GM18520 (cell line): ENCODE results near the gene CDH4.
"Not testable (repeated sequence)": the region's sequence is repeated elsewhere in the genome, so short reads cannot be mapped to it uniquely, and the experiment has no call there.

Experiments
- ATAC-seq: cut with Tn5 transposase; IDR thresholded peaks from one replicate; pipeline ENCODE4 v1.9.1; 2021; ENCODE audit not compliant: unreplicated experiment

CDH4 gene

DNA sequence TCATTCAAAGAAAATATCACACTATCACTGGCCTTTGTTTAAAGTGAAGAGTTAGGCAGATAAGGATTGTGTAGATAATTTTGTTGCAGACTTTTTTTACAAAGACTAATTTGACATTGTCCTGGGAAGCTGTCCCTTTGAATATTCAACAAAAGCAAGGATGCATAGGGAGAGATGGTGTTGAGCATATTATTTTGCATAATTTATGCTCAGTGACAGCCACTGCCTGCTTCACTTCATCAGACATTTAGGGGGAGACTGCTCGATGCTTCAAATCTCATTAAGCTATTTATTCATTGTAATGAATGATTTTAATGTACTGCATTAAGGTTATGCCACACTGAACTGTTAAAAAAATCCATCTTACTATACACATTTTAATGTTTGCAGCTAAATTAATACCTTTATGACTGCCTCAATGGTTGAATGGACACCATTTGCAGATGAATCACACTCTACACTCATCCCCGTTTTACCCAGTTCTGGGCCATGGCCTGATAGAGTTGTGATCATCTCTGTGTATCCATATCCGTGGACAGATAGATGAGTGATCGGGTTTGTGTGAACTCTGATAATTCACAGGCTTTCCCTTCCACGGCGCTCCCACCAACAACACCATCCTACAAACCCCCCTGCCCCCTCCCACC lies 128.0 kb downstream of the CDH4 start:
- no peak for ATAC-seq

DNA sequence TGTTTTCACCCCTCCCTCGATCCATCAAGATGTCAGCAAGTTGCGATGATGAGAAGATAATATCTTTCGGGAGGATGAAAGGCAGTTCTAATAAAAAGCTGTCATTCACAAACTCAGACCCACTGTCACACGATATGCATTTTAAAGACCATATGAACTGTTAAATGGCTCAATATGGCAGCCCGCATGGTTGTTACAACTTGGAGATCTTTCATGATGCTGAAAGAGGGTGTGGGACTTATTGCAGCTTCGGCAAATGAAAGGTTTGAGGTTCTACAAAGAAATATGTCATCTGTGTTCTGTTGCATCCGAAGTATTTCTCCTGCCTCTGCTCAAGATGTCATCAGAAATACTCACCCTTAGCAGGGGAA lies 128.5 kb downstream of the CDH4 start:
- ATAC-seq: no peak

DNA sequence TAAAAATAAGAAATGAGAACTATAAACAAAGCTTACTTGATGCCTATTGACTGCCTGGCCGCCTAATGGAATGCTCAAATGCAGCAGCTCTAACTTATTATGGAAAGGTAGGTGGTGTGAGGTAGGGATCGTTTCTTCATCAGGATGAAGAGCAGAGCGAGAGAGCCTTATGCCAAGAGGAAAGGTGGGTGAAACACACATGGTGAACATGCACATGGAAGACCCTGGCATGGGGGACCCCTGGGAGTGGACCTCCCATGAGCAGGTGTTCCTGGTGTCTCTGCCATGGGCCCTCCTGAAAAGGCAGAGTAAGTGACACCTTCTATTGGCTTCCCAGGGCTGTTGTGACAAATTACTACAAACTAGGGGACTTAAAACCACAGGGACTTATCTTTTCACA lies 130.1 kb downstream of the CDH4 start:
- ATAC-seq: no peak

DNA sequence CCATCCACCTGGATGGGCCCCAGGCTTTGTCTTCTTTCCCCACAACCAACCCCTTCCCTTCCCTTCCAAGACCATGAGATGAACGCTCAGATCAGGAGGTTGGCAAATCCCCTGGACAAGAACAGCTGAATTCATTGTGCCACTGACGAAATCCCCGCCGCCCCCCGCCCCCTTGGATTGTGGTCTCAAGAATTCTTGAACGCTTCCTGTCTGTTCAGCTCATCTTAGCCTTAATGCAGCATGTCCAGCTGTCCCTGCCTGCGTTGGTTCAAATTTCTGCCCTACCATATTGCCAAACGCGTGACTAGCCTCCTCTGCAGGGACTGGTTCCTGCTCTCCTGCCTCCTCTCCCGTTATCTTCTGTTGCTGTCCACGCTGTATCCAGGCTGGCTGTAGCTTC lies 133.2 kb downstream of the CDH4 start:
- no peak for ATAC-seq

DNA sequence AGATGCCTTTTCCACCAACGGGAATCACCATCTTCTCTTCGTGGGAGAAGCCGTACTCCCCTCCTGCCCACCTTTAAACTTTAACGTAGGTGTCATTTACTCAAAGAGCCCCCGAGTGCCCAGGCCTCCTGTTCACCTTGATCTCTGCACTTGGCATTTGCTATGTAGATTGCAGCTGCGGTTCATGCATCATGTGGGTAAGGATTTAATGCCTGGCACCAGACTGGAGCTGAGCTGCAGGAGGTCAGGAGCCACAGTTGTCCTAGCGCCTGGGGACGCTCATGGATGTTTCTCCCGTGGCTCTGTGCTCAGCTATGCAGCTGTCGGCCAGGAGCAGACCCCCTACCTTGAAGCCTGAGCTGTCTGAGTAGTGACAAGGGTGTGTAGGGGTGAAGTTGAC lies 133.7 kb downstream of the CDH4 start:
- no peak for ATAC-seq

DNA sequence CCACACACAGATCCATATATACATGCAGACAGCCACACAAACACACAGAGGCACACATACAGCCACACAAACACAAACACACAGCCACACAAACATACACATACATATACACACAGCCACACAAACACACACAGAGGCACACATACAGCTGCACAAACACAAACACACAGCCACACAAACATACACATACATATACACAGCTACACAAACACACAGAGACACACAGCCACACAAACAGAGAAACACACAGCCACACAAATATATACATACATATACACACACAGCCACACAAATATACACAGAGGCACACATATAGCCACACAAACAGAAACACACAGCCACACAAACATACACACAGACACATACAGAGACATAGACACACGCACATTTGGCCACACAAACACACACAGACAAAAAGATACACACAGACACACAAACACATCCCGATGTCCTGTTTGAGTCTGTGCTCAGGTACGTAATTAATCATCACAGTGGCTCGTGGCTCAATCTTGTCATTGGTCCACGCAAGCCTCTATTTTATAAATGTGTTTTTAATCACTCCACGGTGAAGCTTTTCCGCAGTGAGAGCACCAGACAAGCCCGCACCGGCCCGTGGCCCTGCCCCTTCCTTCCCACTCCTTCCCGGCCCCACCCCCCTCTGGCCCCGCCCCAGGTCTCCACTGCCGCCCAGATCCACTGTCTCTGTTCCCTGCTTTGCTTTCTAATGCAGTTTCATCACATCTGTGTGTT lies 135.3 kb downstream of the CDH4 start:
- ATAC-seq: no peak

DNA sequence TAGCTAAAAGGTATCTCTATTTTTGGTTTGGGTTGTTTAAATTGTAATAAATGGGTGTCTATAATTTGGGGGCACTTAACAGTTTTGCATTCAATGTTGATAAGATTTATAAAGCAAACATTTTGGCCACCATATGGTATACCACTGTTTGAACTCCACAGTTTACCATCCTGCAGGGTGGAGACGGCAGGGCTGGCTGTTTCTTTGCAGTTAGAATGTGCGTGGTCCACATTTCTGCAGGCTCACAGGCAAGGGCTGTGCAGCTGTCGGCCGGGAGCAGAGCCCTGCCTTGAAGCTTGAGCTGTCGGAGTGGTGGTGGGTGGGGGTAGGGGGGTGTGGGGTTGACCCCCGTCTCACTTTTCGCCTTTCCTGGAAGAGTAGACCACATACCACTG lies 135.9 kb downstream of the CDH4 start:
- ATAC-seq: no peak

DNA sequence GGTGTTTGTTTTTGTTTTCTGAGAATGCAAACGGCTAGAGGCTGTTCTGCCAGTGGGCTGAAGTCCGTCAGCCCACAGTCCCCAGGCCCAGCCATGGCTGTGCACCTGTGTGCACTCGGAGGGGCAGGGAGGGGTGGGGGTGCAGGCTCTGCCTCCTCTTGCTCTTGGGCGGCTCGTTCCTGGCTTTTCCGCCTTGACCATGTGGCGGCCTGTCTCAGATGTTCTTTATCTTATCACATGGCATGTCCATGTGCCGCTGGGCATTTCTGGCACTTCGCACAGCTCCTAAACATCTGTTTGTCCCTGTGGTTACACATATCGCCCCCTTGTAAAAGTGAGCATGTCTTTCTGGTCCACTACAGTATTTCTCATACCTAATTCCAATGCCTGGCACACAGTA lies 137.0 kb downstream of the CDH4 start:
- ATAC-seq: no peak

DNA sequence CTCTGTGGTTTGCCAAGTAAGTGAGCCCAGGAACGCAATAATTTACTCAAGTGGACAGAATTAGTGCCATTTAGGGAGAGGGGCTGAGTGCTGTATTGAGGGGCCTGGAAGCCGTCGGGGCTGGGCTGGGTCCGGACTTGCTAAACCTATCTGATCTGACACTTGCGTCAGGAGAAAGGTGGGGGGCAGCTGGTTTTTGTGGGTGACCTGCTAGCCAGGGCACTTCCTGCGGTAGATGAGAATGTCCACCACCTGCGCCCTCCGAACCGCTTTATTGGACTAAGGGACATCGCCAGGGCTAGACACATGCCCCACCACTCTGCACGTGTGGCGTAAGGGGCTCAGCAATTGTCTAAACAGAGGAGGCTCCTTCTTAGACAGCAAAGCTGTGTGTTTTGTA lies 139.1 kb downstream of the CDH4 start:
- ATAC-seq: no peak

DNA sequence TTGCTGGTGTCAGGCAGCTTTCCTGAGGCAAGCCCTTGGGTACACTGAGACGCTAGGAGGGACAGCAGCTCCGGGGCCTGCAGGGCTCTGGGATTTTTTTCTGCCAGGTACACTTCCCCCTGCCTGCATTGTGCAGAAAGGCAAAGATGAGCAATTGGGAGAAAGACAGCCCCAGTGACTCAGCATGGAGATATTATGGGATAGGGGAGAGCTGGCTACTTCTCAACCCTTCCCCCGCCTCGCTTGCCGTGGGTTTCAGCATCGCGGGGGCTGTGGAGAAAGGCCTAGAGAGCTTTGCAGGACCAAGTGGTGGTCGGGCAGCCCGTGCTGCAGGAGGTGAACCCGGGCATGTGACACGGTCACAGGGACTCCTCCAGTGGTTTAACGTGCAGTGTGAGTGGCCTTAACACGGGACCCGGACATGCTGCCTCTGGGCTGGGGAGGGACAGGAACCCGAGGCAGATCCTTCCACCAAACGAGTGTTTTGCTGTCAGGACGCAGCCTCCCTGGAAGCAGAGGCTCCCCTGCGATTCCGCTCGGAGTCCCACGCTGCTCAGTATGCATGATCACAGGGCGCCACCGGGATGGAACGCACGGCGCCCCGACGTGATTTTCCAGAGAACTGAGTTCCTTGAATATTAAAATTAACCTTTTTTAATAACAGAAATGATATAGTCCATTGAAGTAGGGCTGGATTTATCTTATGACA lies 139.9 kb downstream of the CDH4 start:
- ATAC-seq: no peak

DNA sequence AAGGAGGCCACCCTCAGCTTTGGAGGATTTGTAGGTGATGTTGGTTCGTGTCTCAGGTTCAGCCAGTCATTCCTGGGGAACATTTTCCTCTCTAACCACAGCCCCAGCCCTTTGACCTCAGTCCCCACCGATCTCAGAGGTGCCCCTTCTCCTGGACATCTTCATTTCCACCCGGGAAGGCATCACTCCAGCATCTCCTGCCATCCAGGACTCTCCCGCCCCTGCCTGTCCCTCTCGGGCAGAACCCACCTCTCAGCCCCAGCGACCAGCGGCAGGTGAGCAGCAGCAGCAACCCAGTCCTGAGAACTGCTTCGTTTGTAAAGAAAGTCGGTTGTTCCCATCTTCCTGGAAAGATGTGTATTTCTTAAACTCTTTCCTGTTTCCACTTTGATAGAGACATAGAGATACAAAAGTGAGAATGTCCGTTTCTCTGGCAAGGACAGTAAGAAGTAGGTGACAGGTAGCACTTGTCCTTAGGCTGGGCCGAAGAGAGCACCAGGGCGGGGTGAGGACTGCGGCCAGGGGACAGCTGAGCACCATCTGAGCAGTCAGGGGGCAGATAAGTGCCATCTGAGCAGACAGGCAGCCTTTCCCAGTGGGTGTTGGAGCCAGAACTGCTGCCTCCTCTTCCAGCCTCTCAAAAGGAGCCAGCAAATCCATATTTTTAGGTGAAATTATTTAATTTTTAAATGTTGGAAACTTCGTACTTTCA lies 142.2 kb downstream of the CDH4 start:
- ATAC-seq: no peak

DNA sequence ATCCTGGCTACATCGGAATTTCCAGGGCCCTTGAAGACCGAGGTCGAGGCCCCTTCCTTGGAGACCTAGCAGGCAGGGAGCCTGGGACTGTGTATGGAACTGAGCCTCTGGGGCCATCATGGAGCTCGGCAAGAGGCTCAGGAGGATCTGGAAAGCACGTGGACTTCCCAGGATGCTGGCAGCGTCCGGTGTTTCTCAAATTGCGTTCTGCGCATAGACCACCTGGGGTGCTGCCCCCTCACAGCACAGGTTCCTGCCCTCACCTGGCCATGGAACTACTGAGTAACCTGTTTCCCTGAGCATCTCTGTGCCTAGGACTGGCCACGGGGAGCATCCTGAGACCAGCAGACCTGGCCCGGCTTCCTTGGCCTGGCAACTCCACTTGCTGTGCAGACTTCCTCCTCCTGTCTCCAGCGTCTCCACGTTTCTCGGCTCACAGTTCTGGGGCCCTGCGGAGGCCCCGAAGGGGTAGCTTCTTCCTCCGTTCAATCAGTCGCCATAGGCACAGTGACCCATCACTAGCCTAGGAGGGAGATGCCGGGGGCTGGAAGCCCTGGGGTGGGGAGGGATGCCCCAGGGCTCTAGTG lies 144.3 kb downstream of the CDH4 start:
- ATAC-seq: no peak

DNA sequence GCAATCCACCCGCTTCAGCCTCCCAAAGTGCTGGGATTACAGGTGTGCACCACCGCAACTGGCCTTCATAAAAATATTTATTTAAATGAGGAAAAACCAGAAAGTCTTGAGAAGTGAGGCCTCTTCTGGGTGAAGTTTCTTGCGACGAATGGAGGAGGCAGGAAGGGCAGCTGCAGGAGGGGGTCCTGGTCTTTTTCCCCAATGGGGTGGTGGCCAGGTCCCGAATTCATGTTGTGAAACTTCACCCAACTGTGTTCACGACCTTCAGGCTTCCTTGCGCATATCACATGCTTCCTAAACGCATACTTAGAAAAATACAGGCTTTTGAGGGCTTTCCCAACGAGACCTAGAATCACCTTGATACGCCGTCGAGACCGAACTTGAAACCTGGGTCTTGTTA lies 145.1 kb downstream of the CDH4 start:
- no peak for ATAC-seq

DNA sequence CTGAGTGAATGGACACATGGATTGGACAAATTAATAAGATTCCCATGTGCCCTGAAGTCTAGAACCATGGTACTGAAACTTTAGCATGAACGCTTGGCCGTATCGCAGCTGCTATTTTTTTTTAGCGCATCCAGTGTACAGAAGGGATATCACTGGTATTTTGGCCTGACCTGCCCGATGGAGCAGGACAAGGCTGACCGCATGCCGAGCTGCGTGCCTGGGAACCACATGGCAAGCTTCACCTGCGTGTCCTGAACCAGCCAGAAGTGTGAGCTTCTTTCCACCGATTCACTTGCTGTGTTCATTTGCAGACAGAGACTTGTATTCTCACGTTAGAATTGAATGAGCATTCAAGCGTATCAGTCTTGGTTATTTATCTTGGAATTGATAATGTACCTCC lies 145.7 kb downstream of the CDH4 start:
- ATAC-seq: no peak

DNA sequence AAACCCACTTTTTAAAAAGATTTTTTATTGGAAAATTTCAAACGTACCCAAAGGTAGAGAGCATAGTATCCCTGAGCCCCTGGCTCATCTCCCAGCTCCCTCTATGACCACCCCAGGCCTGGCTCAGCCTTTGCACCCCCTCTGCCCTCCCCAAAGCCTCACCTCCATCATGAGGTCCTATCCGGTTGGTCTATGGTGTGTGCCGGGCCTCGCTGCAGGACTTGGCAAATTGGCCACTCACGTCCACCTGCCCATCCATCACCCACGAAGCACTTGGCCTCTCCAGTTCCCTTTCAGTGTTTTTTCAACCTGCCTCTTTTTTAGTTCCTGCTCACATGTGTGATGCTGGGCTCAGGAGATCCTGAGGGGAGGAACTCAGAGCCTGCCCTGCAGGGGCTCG lies 147.4 kb downstream of the CDH4 start:
- ATAC-seq: no peak

DNA sequence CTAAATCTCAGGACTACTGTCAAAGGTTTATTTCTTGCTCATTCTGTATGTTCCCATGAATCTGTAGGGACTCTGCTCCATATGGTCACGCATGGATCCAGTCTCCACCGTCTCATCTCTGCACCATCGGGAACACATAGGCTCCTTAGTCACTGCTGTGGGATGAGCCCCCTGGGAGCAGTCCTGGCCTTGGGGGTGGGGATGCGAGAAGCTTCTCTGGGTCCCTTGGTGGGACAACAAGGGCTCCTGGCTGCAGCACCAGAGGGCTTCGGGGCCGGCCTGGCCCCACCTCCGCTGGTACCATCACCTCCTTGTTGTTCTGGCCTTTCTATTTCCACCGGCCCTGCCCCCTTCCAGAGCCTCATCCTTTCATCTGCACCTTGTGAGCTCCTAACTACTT lies 148.4 kb downstream of the CDH4 start:
- ATAC-seq: no peak

DNA sequence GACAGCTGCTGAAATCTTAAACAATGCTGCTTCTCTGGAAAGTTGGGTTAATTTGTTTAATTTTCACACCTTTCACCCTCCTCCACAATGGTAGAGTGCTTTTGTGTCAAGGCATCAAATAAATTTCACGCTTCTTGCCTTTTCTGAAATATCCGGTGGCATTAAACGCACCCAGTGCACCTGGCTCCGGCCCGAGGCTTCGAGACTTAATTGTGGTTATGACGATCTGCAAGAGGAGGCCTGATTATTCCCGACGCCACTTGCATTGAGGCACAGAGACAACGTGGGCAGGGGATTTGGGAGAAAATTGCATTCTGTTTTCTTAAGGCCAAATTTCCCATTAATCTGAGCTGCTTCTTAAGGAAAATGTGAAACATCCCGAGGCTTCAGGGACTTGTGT lies 152.2 kb downstream of the CDH4 start:
- no peak for ATAC-seq

DNA sequence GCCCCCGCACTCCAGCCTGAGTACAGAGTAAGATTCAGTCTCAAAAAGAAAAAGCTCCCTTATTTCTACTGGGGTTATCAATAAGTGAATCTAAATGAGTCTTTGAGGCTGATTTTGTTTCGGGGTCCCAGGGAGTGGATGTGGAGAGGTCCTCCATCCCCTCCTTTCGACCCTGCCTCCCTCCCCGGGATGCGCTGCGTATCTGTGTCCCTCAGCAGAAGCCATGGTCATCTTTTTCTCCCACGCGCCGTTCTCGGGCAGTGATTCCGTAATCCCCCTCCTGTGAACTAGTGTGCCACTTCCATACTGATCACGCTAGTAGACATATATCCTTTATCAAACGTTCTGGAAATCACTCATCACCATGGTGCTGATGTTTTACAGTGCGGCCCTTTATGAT lies 152.9 kb downstream of the CDH4 start:
- ATAC-seq: no peak

DNA sequence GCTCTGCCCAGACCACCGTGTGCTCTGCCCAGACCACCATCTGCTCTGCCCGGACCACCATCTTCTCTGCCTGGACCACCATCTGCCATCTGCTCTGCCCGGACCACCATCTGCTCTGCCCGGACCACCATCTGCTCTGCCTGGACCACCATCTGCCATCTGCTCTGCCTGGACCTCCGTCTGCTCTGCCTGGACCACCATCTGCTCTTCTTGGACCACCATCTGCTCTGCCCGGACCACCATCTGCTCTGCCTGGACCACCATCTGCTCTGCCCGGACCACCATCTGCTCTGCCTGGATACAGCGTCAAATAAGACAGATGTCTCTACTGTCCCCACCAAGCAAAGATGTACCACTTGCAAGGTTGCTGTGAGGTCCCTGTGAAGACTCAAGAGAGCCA lies 154.7 kb downstream of the CDH4 start:
- ATAC-seq: not testable (repeated sequence)

DNA sequence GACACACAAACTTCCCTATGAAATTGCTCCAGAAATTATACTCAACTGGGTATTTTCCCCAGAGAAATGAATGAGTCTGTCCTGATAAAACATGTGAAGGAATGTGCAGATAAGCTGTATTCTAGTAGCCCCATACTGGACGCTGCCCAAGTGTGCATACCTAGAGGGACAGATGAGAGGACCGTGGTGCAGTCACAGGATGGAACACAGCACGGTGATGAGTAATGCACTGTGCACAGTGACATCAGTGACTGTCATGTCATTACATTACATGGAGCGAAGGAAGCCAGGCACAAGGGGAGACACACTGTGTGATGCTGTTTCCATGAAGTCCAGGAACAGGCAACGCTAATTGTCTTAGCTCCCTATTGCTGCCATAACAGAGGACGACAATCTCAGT lies 155.5 kb downstream of the CDH4 start:
- ATAC-seq: no peak

DNA sequence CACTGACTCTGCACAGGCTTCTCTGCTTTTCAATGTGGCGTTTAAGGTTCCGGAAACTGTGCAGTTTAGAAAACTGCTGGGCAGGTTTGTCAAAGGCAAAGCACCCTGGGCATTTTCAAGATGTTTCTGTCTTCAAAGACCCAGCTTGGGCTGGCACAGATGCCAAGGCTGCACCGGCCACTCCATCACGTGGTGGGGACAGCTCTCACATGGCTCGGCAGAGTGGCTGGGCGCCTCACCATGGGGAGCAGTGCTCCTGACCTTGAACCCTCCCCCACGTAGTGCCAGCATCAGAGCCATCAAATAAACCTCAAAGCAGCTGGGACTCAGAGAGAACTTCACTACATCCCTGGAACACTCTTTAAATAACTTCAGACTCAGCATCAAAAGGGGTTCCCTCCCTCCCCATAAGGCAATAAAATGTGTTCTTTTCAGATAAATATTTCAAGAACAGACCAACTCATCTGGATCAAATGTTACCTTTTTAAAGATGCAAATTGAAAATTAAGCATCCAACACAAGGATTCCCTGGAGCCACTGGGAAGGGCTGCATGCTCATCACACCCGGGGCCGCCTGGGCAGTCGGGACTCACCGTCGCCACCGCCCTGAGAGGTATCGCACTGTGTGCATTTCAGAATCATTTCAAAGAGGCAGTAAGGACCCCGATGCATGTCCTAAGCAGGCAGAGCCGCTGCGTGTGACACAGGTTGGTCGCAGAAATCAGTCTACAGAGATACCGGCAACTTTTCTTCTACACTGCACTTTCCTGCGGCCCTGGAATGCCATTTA lies 157.1 kb downstream of the CDH4 start:
- ATAC-seq: no peak
